Measurements from ENCODE around the gene LYRM2.

DNA sequence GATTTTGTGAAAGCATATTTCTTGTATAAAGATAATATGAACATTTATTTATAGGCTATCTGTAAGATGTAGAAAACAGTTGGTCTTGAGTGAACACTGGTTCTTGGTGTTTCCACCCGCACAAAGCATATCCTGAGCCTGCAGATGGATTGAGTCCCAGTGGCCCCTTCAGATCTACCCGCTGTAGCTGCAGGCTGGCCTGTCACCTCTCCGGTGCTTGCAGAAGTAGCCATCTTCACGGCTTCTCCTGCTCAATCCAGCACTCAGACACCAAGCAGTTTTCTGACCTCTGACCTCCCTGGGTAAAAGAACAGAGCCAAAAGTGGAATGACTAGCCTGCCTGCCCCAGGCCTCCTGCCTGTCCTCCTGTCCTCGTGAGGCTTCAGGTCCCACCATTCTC is 22.7 kb downstream of the LYRM2 start:
- TF ChIP-seq TAF1 (IDR thresholded peaks at IDR 0.05; ENCODE audit: borderline replicate concordance, low read depth, low read length) (no peak), POLR2A (IDR thresholded peaks at IDR 0.05; ENCODE audit: low read depth, low read length) (no peak)

Data from GM12892 (cell line).